Glutamatergic neuron (in vitro differentiated cells): ENCODE measurements around the gene DMAC1. TPM values are rescaled to one million over a fixed set of nuclear protein-coding genes. Genes with fewer than 3 reads are reported as not detected.

Source experiments
- DNase-seq: peaks from one replicate; pipeline ENCODE4 v3.0.0; 2022
- H3K27ac Mint-ChIP-seq: one replicate; pipeline ENCODE4 v1.8.0; 2020; ENCODE audit warnings: mild to moderate bottlenecking, mixed read lengths, inconsistent platforms; ENCODE audit not compliant: unreplicated experiment
- H3K27me3 Mint-ChIP-seq: one replicate; pipeline ENCODE4 v1.8.0; 2020; ENCODE audit warnings: mild to moderate bottlenecking, moderate library complexity, mixed read lengths, inconsistent platforms; ENCODE audit not compliant: unreplicated experiment
- H3K36me3 Mint-ChIP-seq: one replicate; pipeline ENCODE4 v1.8.0; 2020; ENCODE audit warnings: mild to moderate bottlenecking, mixed read lengths, inconsistent platforms; ENCODE audit not compliant: unreplicated experiment
- H3K4me1 Mint-ChIP-seq: one replicate; pipeline ENCODE4 v1.8.0; 2020; ENCODE audit warnings: mild to moderate bottlenecking, low read depth, mixed read lengths, inconsistent platforms; ENCODE audit not compliant: unreplicated experiment
- H3K4me3 Mint-ChIP-seq: one replicate; pipeline ENCODE4 v1.8.0; 2020; ENCODE audit warnings: mild to moderate bottlenecking, mixed read lengths, inconsistent platforms; ENCODE audit not compliant: unreplicated experiment
- H3K9me3 Mint-ChIP-seq: one replicate; pipeline ENCODE4 v1.8.0; 2020; ENCODE audit warnings: mild to moderate bottlenecking, moderate library complexity, mixed read lengths, inconsistent platforms; ENCODE audit not compliant: unreplicated experiment
- total RNA-seq: library from RNA; stranded (reverse); fragmentation: NEBNext Ultra II Directional; extraction: Animal tissue kit (Norgen Biotek cat#: 25700); gene quantifications from one replicate; pipeline ENCODE4 v1.2.1, GENCODE V29; 2021; ENCODE audit not compliant: unreplicated experiment
- TF ChIP-seq, protein P1 (sequence below): fragments of 200-600 bp; sonication (generic); IDR thresholded peaks from one replicate; pipeline ENCODE4 v1.5.0; 2021; ENCODE audit not compliant: partially characterized antibody, unreplicated experiment

DMAC1 gene
- total RNA-seq, 1 donor from 2014 or later, result 22.2 TPM

DNA sequence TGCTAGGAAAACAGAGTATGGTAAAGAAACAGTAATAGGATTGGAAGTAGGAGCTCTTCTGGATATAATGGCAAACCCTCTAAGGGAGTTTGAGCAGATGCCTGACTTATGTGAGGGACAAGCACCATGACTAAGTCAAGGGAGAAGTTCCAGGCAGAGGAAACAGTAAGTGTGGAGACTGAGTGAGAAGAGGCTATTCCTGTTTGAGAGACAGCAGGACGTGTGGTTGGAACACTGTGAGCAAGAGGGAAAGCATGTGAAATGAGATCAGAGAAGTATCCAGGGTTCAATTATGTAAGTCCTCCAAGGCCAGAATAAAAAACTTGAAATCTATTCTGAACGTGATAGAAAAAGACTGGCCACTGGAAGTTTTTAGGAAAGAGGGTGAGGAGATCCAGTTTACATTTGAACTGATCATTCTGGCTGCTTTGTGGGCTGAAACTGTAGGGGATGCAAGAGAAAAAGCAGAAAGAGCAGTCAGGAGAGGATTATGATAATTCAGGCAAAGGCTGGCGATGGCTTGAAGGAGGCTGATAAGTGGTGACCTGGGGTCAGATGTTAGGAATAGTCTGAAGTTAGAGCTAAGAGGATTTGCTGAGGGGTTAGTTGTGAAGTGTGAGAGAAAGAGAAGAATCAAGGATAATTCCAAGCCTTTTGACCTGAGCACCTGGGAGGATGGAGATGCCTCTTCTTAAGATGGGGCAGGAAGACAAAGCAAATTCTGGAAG, 19.2 kb downstream of the DMAC1 start:
- Mint-ChIP-seq H3K27ac (no peak overlapping the region), H3K9me3 (no peaks in the 10 kb centered on the region), H3K36me3 (no peaks in the 10 kb centered on the region), H3K4me1 (no peaks in the 10 kb centered on the region), H3K27me3 (no peaks in the 10 kb centered on the region), H3K4me3 (no peak overlapping the region)
- DNase-seq, result no peak
- TF ChIP-seq, protein P1, sequence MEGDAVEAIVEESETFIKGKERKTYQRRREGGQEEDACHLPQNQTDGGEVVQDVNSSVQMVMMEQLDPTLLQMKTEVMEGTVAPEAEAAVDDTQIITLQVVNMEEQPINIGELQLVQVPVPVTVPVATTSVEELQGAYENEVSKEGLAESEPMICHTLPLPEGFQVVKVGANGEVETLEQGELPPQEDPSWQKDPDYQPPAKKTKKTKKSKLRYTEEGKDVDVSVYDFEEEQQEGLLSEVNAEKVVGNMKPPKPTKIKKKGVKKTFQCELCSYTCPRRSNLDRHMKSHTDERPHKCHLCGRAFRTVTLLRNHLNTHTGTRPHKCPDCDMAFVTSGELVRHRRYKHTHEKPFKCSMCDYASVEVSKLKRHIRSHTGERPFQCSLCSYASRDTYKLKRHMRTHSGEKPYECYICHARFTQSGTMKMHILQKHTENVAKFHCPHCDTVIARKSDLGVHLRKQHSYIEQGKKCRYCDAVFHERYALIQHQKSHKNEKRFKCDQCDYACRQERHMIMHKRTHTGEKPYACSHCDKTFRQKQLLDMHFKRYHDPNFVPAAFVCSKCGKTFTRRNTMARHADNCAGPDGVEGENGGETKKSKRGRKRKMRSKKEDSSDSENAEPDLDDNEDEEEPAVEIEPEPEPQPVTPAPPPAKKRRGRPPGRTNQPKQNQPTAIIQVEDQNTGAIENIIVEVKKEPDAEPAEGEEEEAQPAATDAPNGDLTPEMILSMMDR, result no peak

DNA sequence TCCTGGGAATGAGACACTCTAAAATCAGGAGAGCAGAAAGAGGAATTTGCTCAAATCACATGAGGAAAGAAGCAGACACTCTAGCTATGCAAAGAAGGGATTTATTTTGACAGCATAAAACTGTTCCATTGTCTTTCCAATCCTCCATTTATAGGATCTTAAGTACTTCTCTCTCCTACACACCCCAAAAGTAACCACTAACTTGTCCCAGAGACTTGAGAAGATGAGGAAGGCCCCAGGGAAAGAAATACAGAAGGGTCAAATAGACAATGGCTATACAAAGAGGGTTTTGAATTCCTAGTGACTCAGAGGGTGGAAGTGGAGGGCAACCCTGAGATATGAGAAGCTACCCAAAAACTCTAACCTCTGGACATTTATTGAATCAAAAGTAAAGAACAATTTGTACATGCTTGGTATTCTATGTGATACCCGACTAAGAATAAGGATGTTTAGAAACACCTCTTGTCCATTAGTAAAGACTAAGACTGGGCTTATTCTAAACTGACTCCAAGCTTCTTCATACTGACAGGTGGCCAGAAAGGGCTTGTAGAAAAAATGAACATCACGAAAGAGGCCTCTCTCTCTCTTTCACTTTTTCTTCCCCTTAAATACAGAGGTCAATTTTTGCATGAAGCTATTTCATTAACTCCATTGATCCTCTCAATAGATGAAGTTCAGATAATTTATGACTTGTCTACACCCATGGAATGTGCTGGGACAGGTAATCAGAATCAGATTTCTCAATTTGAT, 20.6 kb downstream of the DMAC1 start:
- TF ChIP-seq, protein P1, result no peak
- H3K27ac Mint-ChIP-seq, result no peak overlapping the region

DNA sequence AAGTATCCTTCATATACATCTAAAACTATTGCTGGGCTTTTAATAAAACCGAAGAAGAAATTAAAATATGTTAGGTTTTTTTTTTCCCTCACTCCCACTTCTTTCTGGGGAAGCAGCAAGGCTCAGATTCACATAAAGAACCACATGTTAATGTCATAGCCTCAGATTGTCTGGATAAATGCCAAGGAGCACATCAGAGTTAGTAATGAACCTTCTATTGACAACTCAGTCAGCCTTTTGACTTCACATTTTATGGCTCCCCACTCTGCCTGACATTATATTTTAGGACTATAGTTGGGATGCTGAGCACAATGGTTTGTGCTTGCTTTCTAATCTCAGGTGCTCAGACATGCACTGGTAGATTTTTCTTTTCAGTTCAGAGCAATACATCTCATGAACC, 21.8 kb downstream of the DMAC1 start:
- TF ChIP-seq, protein P1, result no peak
- DNase-seq, result no peak
- no peaks in the 10 kb centered on the region for H3K9me3 Mint-ChIP-seq
- peaks cover 3% of the 10 kb centered on the region for H3K4me1 Mint-ChIP-seq
- H3K27me3 Mint-ChIP-seq, result no peaks in the 10 kb centered on the region
- H3K4me3 Mint-ChIP-seq, result no peak overlapping the region
- H3K36me3 Mint-ChIP-seq, result no peaks in the 10 kb centered on the region
- no peak overlapping the region for H3K27ac Mint-ChIP-seq

More for the DNA sequence above, 20.6 kb downstream of the DMAC1 start:
- Mint-ChIP-seq H3K27me3 (no peaks in the 10 kb centered on the region), H3K4me3 (no peak overlapping the region), H3K4me1 (no peaks in the 10 kb centered on the region), H3K9me3 (no peaks in the 10 kb centered on the region), H3K36me3 (no peaks in the 10 kb centered on the region)
- no peak for DNase-seq

DNA sequence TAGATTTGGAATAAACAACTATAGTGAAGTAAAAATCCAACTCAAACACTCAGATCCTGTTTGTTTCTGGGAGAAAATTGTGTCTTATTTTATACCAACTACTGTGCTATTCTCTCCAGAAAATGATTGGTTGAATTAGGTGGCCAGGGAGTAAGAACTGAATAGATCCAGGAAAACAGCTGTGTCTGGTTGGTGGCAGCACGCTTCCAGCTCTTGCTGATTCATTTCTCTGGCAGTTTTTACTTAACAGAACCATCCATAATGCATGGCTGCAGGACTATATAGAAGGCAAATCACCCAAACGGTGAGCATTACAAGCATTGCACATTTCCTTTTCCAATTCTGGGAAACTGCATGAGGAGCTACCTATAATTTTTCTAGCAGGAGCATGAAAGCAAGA, 29.5 kb downstream of the DMAC1 start:
- Mint-ChIP-seq H3K4me1 (peaks cover 3% of the 10 kb centered on the region), H3K9me3 (no peaks in the 10 kb centered on the region), H3K27me3 (no peaks in the 10 kb centered on the region), H3K36me3 (no peaks in the 10 kb centered on the region), H3K27ac (no peak overlapping the region), H3K4me3 (no peak overlapping the region)
- DNase-seq, result no peak
- TF ChIP-seq, protein P1, result no peak

DNA sequence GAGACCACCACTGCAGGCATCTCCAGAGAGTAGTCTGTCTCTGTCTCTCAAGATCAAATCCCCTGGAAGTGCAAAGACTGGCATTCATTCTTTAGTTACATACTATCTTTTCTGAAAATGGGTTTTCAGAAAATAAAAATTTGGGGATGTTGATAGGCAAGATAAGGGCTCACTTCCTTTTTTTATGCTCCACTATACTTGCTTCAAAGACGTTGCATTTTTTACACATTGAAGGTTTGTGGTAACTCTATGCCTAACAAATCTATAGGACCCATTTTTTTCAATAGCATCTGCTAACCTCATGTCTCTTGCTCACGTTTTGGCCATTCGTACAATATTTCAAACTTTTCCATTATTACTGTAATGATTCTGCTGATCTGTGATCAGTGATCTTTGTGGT, 37.0 kb downstream of the DMAC1 start:
- TF ChIP-seq, protein P1, result no peak
- Mint-ChIP-seq H3K27me3 (no peaks in the 10 kb centered on the region), H3K9me3 (no peaks in the 10 kb centered on the region), H3K4me3 (no peak overlapping the region), H3K36me3 (peaks cover 5% of the 10 kb centered on the region), H3K27ac (no peak overlapping the region), H3K4me1 (no peaks in the 10 kb centered on the region)
- no peak for DNase-seq
